GM23248 (cell line): ENCODE data around the gene ASB1.

Source experiments
- EZH2 ChIP-seq: fragments of 200-600 bp; sonication (generic); IDR thresholded peaks from 2 replicates; pipeline ENCODE4 v1.6.1; 2018; ENCODE audit warnings: antibody characterized with exemption, mild to moderate bottlenecking; ENCODE audit not compliant: insufficient read depth, poor library complexity, severe bottlenecking
- EZH2phosphoT487 ChIP-seq: fragments of 200-600 bp; sonication (generic); IDR thresholded peaks from 2 replicates; pipeline ENCODE4 v1.6.1; 2018; ENCODE audit warnings: antibody characterized with exemption, moderate library complexity, mild to moderate bottlenecking, low read depth; ENCODE audit not compliant: insufficient read depth

- no peak for TF ChIP-seq EZH2
- TF ChIP-seq EZH2phosphoT487, result no peak
Observed at GRCh38 chr2:238433300-238433915, 6.7 kb downstream of the ASB1 start.
